GM10847 (cell line): ENCODE measurements around the gene ANKRD24.
A peak's percentile ranks its signal among the peaks of the same experiment; 100 is the strongest.

ENCODE experiments used
- POLR2A ChIP-seq: IDR thresholded peaks from 2 replicates; pipeline ENCODE4 v1.6.1; 2011; ENCODE audit not compliant: insufficient read length; ENCODE audit errors: extremely low read depth

The ANKRD24 gene

DNA sequence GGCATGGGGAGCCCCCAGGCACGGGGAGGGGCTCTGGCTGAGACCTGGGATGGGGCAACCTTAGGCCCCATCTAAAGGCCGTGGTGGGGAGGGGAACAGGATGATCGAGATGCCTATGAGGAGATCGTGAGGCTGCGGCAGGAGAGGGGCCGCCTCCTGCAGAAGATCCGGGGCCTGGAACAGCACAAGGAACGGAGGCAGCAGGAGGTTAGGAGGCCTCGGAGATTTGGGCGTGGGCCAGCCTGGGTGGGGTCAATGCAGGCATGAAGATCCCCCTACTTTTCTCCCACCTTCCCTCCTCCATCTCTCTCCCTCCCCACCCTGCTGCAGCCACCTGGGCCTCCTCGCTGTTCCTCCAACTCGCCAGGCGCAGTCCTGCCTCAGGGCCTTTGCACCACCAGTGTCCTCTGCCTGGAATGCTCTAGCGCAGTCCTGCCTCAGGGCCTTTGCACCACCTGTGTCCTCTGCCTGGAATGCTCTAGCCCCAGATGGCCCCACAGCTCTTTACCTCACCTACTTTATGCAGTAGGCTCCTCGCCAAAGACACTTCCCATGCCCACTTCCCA lies 27.8 kb downstream of the ANKRD24 start:
- TF ChIP-seq POLR2A: no peak

DNA sequence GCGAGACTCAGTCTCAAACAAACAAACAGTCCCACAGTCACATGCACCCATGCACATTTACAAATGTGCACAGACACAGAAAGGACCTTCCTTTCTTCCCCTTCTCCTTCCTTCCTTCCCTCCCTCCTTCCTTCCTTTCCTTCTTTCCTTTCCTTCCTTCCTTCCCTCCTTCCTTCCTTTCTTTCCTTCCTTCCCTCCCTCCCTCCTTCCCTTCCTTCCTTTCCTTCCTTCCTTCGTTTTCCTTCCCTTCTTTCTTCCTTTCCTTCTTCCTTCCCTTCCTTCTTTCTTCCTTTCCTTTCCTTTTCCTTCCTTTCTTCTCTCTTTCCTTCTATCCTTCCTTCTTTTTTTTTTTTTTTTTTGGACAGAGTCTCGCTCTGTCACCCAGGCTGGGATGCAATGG lies 30.6 kb downstream of the ANKRD24 start:
- TF ChIP-seq POLR2A: no peak

DNA sequence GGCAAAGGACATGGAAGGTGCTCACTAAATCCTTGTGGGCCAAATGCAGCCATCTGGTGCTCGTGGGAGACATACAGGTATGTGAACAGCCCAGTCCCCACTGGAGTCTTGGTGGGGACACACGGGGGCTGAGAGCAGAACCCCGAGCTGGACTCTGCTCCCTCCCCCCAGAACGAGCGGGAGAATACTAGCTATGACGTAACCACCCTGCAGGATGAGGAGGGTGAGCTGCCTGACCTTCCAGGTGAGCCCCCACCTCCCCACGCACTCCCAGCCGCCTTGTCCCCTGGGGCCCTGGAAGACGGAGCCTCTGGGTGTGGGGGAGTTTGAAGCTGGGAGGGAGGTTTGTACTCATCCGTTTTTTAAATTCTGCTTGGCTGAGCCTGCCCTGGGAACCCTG lies 33.3 kb downstream of the ANKRD24 start:
- TF ChIP-seq POLR2A: no peak

DNA sequence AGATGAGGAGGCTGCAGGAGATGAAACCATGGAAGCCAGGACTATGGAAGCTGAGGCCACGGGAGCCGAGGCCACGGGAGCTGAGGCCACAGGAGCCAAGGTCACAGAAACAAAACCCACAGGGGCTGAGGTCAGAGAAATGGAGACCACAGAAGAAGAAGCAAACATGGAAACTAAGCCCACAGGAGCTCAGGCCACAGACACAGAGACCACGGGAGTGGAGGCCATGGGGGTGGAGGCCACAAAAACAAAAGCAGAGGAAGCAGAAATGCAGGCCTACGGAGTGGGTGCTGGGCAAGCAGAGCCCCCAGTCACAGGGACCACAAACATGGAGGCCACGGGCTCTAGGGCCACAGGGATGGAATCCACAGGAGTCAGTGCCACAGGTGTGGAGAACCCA lies 34.4 kb downstream of the ANKRD24 start:
- TF ChIP-seq POLR2A: no peak

DNA sequence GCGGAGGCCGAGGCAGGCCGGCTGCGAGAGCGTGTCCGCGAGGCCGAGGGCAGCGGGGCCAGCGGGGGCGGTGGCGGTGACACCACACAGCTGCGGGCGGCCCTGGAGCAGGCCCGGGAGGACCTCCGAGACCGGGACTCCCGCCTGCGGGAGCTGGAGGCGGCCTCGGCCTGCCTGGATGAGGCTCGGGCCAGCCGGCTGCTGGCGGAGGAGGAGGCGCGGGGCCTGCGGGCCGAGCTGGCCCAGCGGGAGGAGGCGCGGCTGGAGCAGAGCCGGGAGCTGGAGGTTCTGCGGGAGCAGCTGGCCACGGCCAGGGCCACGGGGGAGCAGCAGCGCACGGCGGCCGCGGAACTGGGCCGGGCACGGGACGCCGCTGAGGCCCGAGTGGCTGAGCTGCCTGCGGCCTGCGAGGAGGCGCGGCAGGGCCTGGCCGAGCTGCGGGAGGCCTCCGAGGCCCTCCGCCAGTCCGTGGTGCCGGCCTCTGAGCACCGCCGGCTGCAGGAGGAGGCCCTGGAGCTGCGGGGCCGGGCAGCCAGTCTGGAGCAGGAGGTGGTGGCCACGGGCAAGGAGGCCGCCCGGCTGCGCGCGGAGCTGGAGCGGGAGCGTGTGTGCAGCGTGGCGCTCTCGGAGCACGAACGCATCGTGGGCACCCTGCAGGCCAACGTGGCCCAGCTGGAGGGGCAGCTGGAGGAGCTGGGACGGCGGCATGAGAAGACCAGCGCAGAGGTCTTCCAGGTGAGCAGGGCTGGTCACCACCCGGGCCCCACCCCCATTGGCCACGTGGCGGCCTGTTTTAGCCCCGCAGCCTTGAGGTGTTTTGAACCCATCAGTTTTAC lies 35.2 kb downstream of the ANKRD24 start:
- TF ChIP-seq POLR2A: no peak

GRCh38 chr19:4220188-4220587 lies 37.7 kb downstream of the ANKRD24 start:
- no peak for TF ChIP-seq POLR2A

- TF ChIP-seq POLR2A: no peak
These were observed 42.0 kb downstream of the ANKRD24 start for GRCh38 chr19:4224470-4224869.

- no peak for TF ChIP-seq POLR2A
These were observed 43.4 kb downstream of the ANKRD24 start for GRCh38 chr19:4225885-4226284.

- no peak for TF ChIP-seq POLR2A
These were observed 45.3 kb downstream of the ANKRD24 start for GRCh38 chr19:4227771-4228170.

DNA sequence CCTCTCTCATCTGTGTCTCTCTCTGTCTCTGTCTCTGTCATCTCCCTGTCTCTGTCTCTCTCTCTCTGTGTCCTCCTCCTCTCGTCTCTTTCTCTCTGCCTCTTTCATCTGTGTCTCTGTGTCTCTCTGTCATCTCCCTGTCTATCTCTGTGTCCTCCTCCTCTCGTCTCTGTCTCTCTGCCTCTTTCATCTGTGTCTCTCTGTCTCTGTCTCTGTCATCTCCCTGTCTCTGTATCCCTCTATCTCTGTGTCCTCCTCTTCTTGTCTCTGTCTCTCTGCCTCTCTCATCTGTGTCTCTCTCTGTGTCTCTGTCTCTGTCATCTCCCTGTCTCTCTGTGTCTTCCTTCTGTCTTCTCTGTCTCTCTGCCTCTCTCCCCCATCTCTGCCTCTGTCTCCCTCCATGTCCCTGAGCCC lies 46.3 kb downstream of the ANKRD24 start:
- no peak for TF ChIP-seq POLR2A

GRCh38 chr19:4229179-4229931 lies 46.9 kb downstream of the ANKRD24 start, which contains the start of gene EBI3:
Gene EBI3 (plus strand): TSS chr19:4229523. CDS start chr19:4229551, 28 bp downstream.
- peak; percentile 58 for TF ChIP-seq POLR2A

DNA sequence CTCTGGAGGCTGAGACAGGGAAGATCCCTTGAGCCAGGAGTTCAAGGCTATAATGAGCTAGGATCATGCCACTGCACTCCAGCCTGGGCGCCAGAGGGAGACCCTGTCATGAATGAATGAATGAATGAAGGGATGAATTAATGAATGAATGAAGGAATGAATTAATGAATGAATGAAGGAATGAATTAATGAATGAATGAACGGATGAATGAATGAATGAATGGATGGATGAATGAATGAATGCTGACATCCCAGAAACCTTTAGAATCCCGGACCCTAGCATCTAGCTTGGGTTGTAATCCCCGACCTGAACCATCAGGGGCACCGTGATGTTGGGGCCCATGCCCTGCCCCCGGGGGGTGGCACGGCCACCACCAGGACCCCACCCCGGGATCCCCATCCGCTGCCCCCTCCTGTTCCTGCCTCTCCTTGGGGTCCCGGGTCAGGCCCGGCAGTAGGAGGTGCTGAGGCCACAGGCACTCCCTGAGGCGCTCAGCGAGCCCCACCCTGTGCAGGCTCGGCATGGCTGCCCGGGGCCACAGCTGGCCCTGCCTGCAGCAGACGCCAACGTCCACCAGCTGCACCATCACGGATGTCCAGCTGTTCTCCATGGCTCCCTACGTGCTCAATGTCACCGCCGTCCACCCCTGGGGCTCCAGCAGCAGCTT lies 50.3 kb downstream of the ANKRD24 start:
- no peak for TF ChIP-seq POLR2A

DNA sequence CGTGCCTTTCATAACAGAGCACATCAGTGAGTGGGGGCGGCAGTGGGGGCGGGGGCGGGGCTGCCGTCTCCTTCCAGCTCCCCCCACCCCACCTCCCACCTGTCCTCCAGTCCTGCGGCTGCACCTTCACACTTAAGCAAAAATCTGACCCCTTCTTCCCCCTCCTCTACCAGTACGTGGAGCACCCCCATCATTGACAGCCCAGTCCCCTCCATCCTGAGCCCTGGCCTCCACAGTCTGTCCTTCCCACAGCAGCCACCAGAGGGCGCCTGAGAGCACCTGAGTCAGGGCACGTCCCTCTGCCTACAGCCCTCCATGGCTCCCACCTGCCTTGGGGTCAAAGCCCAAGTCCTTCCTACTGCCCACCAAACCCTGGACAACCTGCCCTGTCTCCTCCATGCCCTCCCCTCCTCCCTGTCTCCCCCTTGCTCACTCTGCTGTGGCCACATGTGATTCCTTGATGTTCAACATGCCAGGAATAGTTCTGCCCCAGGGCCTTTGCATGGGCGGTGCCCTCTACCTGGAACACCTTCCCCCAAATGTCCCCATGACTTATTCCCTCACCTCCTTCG lies 50.9 kb downstream of the ANKRD24 start:
- no peak for TF ChIP-seq POLR2A

GRCh38 chr19:4234142-4234861 lies 51.8 kb downstream of the ANKRD24 start:
- no peak for TF ChIP-seq POLR2A

DNA sequence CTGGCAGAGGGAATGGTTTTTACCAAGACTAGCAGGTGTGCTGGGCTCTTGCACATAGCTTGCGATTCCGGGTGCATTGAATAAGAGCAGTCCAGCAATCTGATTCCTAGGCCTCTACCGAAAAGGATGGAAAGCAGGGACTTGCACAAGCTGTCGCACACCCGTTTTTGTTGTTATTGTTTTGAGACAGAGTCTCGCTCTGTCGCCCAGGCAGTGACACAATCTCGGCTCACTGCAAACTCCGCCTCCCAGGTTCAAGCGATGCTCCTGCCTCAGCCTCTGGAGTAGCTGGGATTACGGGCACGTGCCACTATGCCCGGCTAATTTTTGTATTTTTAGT lies 52.3 kb downstream of the ANKRD24 start:
- no peak for TF ChIP-seq POLR2A
